ENCODE measurements around the gene ARMC10. TPM values are rescaled to one million over a fixed set of nuclear protein-coding genes. Genes with fewer than 3 reads are reported as not detected.
A peak's percentile ranks its signal among the peaks of the same experiment; 100 is the strongest.

ARMC10 gene
- total and polyA plus RNA-seq, 9 of the 15 experiments (the other 6 are each of a cell fraction or from before 2014, with no cell fraction given) = 17.0 to 113 (median 72.6) TPM

DNA sequence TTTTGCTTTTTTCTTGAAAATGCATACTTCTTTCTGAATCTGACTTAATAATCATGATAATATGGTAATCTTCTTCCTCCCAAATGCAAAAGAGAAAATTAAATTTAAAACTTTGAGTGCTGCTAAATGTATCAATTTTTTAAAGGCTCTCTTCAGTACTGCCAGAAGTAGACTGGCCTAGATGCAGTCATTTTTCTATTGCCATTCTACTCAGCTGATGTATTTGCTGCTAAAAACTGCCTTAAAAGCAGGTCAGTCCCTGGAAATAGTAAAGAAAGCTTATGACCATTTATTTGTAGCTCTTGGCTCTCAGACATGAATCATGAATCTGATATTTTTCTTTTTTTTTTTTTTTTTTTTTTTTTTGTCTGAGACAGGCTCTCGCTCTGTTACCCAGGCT is 45.4 kb downstream of the ARMC10 start:
- 100% methylated on average over 1 of the region's 1 CpG for WGBS (ENCODE audit: insufficient coverage, low coverage, missing lambda C conversion rate)
- Histone ChIP-seq H3K36me3 (ENCODE audit: control insufficient read depth, insufficient read depth, low read length) (peaks cover 24% of the 10 kb centered on the region), H2AFZ (ENCODE audit: low read depth, low read length) (0 out of 2 replicates have a peak overlapping the region, but pooled peaks have one; percentile 64), H4K20me1 (replicated peaks; ENCODE audit: control insufficient read depth, insufficient read depth, low read length) (0 out of 2 replicates have a peak, but pooled peaks cover 4% of the 10 kb centered on the region), H3K9me3 (replicated peaks; ENCODE audit: control insufficient read depth, insufficient read depth, low read depth, low read length) (no peaks in the 10 kb centered on the region), H3K27ac (ENCODE audit: extremely low read depth, low read depth, low read length) (peak overlapping the region; percentile 72; the same call in 2 of the 3 replicates), H3K27me3 (ENCODE audit: control insufficient read depth in 2 of 2, insufficient read depth in 2 of 2, low read length in 2 of 2) (no peaks in the 10 kb centered on the region), H3K4me3 (no peak overlapping the region), H3K9me1 (ENCODE audit: control insufficient read depth, insufficient read depth, low read length) (no peaks in the 10 kb centered on the region), H3K4me2 (ENCODE audit: insufficient read depth, low read length) (no peak overlapping the region), H3K9ac (ENCODE audit: insufficient read depth in 1 of 2, low read depth in 2 of 2, low read length in 2 of 2) (peak overlapping the region in 1 of 2 experiments; percentile 46; a peak in 2 of 4 replicates), H3K4me1 (replicated peaks in 1 of 2; ENCODE audit: control insufficient read depth in 2 of 2, insufficient read depth in 2 of 2, low read length in 2 of 2) (peaks cover 14 to 38% of the 10 kb centered on the region in 2 experiments), H3K79me2 (ENCODE audit: control insufficient read depth, insufficient read depth, low read length) (no peaks in the 10 kb centered on the region)
- no TSS peak for BruUV-seq (replicated peaks)
- ChIA-PET POLR2A (interaction anchor here (0.7 to 2.5 kb wide), 8 partner anchors 10 to 850 kb away, joined by 3 to 17 read pairs (median 4); partner anchors contain the start of gene NAPEPLD), CTCF (ENCODE audit: low intra/inter-chr PET ratio) (no interaction called here)
- DNase-seq (ENCODE audit: extremely low read depth in 1 of 4, low spot score in 3 of 4) = no peak
- in situ Hi-C loops (cut with MboI) (no loop called here), intact Hi-C loops (cut with micrococcal nuclease) (no loop called here)
- ATAC-seq = no peak
- no peak for FAIRE-seq
- TF ChIP-seq, protein P1, sequence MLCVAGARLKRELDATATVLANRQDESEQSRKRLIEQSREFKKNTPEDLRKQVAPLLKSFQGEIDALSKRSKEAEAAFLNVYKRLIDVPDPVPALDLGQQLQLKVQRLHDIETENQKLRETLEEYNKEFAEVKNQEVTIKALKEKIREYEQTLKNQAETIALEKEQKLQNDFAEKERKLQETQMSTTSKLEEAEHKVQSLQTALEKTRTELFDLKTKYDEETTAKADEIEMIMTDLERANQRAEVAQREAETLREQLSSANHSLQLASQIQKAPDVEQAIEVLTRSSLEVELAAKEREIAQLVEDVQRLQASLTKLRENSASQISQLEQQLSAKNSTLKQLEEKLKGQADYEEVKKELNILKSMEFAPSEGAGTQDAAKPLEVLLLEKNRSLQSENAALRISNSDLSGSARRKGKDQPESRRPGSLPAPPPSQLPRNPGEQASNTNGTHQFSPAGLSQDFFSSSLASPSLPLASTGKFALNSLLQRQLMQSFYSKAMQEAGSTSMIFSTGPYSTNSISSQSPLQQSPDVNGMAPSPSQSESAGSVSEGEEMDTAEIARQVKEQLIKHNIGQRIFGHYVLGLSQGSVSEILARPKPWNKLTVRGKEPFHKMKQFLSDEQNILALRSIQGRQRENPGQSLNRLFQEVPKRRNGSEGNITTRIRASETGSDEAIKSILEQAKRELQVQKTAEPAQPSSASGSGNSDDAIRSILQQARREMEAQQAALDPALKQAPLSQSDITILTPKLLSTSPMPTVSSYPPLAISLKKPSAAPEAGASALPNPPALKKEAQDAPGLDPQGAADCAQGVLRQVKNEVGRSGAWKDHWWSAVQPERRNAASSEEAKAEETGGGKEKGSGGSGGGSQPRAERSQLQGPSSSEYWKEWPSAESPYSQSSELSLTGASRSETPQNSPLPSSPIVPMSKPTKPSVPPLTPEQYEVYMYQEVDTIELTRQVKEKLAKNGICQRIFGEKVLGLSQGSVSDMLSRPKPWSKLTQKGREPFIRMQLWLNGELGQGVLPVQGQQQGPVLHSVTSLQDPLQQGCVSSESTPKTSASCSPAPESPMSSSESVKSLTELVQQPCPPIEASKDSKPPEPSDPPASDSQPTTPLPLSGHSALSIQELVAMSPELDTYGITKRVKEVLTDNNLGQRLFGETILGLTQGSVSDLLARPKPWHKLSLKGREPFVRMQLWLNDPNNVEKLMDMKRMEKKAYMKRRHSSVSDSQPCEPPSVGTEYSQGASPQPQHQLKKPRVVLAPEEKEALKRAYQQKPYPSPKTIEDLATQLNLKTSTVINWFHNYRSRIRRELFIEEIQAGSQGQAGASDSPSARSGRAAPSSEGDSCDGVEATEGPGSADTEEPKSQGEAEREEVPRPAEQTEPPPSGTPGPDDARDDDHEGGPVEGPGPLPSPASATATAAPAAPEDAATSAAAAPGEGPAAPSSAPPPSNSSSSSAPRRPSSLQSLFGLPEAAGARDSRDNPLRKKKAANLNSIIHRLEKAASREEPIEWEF (CRISPR knock-in tag; IDR thresholded peaks at IDR 0.05) = no peak
- peak; percentile 5 for TF ChIP-seq SMARCB1 (IDR thresholded peaks at IDR 0.05; ENCODE audit: insufficient read length, low read depth)

Measured in K562 (cell line).